ENCODE data around the gene PNO1.
A peak's percentile ranks its signal among the peaks of the same experiment; 100 is the strongest.

Gene PNO1

GRCh38 chr2:68196120-68196716 lies 38.5 kb downstream of the PNO1 start:
- DNase-seq = peak; percentile 8

GRCh38 chr2:68200157-68200787 lies 42.6 kb downstream of the PNO1 start:
- DNase-seq = no peak

- no peak for DNase-seq
Measured at GRCh38 chr2:68203587-68203986, 45.9 kb downstream of the PNO1 start.

- DNase-seq = no peak
Measured at GRCh38 chr2:68206793-68207192, 49.1 kb downstream of the PNO1 start.

GRCh38 chr2:68214381-68214780 lies 56.7 kb downstream of the PNO1 start:
- no peak for DNase-seq

- DNase-seq = no peak
Measured at GRCh38 chr2:68216454-68217310, 59.0 kb downstream of the PNO1 start.

- no peak for DNase-seq
Measured at GRCh38 chr2:68217729-68218128, 60.0 kb downstream of the PNO1 start.

GRCh38 chr2:68218343-68218901 lies 60.7 kb downstream of the PNO1 start:
- no peak for DNase-seq

GRCh38 chr2:68222287-68222686 lies 64.6 kb downstream of the PNO1 start:
- DNase-seq = no peak

GRCh38 chr2:68223419-68223818 lies 65.7 kb downstream of the PNO1 start:
- no peak for DNase-seq

GRCh38 chr2:68225119-68225632 lies 67.5 kb downstream of the PNO1 start:
- no peak for DNase-seq

Measured in NCI-H1694 (cell line).